Neuronal stem cell (in vitro differentiated cells): Measurements from ENCODE around the gene GJD3.
A peak's percentile ranks its signal among the peaks of the same experiment; 100 is the strongest.

Experiments
- DNase-seq: peaks from one replicate; pipeline ENCODE4 v3.0.0-alpha.2; 2013; ENCODE audit warnings: low spot score
- H2AFZ ChIP-seq: one replicate; pipeline ENCODE4 v1.6.1; 2013; ENCODE audit warnings: mild to moderate bottlenecking, low read length, inconsistent platforms
- H2AK5ac ChIP-seq: 2 replicates; pipeline ENCODE4 v1.6.1; 2013; ENCODE audit warnings: low read depth, mild to moderate bottlenecking, inconsistent platforms, low read length, moderate library complexity, mixed read lengths
- H2BK120ac ChIP-seq: 2 replicates; pipeline ENCODE4 v1.6.1; 2013; ENCODE audit warnings: low read depth, mild to moderate bottlenecking, inconsistent platforms, low read length, moderate library complexity, mixed read lengths
- H2BK12ac ChIP-seq: one replicate; pipeline ENCODE4 v1.6.1; 2013; ENCODE audit warnings: low read length, inconsistent platforms
- H2BK15ac ChIP-seq: 2 replicates; pipeline ENCODE4 v1.6.1; 2013; ENCODE audit warnings: mild to moderate bottlenecking, low read length, inconsistent platforms, mixed read lengths
- H2BK5ac ChIP-seq: one replicate; pipeline ENCODE4 v1.6.1; 2013; ENCODE audit warnings: inconsistent platforms, mild to moderate bottlenecking, low read length, moderate library complexity
- H3K14ac ChIP-seq: one replicate; pipeline ENCODE4 v1.6.1; 2013; ENCODE audit warnings: low read length, inconsistent platforms
- H3K18ac ChIP-seq: 2 replicates; pipeline ENCODE4 v1.6.1; 2013; ENCODE audit warnings: low read length, inconsistent platforms
- H3K23ac ChIP-seq: 2 replicates; pipeline ENCODE4 v1.6.1; 2013; ENCODE audit warnings: low read depth, mild to moderate bottlenecking, mixed read lengths, low read length, inconsistent platforms; ENCODE audit not compliant: poor library complexity
- H3K27ac ChIP-seq: replicated peaks from 3 replicates; pipeline ENCODE4 v1.5.1; 2013; ENCODE audit warnings: low read length, inconsistent platforms
- H3K27me3 ChIP-seq, 3 experiments: 2 replicates each; pipeline ENCODE4 v1.6.1; 2013; ENCODE audit warnings: low read length in 3 of 3, mild to moderate bottlenecking in 2 of 3, inconsistent platforms in 1 of 3, low read depth in 1 of 3, mixed read lengths in 1 of 3, moderate library complexity in 1 of 3; ENCODE audit not compliant: control insufficient read depth in 3 of 3, insufficient read depth in 3 of 3
- H3K36me3 ChIP-seq, 2 donors: replicated peaks in 1 of 2; 2 replicates each; pipeline ENCODE4 v1.6.1; 2013; ENCODE audit warnings: low read length in 2 of 2; ENCODE audit not compliant: control insufficient read depth in 2 of 2, insufficient read depth in 2 of 2
- H3K4ac ChIP-seq: 2 replicates; pipeline ENCODE4 v1.6.1; 2013; ENCODE audit warnings: inconsistent platforms, mild to moderate bottlenecking, low read length, moderate library complexity
- H3K4me1 ChIP-seq, 2 donors: 1 replicate in 1 of 2; 2 replicates in 1 of 2; pipeline ENCODE4 v1.6.1; 2013; ENCODE audit warnings: low read length in 2 of 2, low read depth in 1 of 2; ENCODE audit not compliant: control insufficient read depth in 2 of 2, insufficient read depth in 1 of 2
- H3K4me2 ChIP-seq: one replicate; pipeline ENCODE4 v1.6.1; 2013; ENCODE audit warnings: mild to moderate bottlenecking, low read length, inconsistent platforms; ENCODE audit not compliant: insufficient read depth, poor library complexity, severe bottlenecking
- H3K4me3 ChIP-seq, 2 donors: 2 replicates each; pipeline ENCODE4 v1.5.1; 2013; ENCODE audit warnings: low read length in 2 of 2, mild to moderate bottlenecking in 2 of 2, inconsistent platforms in 1 of 2, moderate library complexity in 1 of 2
- H3K79me1 ChIP-seq: one replicate; pipeline ENCODE4 v1.6.1; 2013; ENCODE audit warnings: low read depth, mild to moderate bottlenecking, inconsistent platforms, low read length, moderate library complexity
- H3K9ac ChIP-seq: one replicate; pipeline ENCODE4 v1.6.1; 2013; ENCODE audit warnings: mild to moderate bottlenecking, low read depth, low read length, inconsistent platforms; ENCODE audit not compliant: poor library complexity
- H3K9me3 ChIP-seq, 2 donors: replicated peaks in 1 of 2; 2 replicates each; pipeline versions ENCODE3 to v1.6.1; 2013; ENCODE audit warnings: low read length in 2 of 2, mild to moderate bottlenecking in 2 of 2, inconsistent platforms in 1 of 2, low read depth in 1 of 2, mixed read lengths in 1 of 2, moderate library complexity in 1 of 2; ENCODE audit not compliant: control insufficient read depth in 2 of 2, insufficient read depth in 1 of 2
- H4K8ac ChIP-seq: one replicate; pipeline ENCODE4 v1.6.1; 2013; ENCODE audit warnings: low read depth, mild to moderate bottlenecking, inconsistent platforms, low read length, moderate library complexity
- H4K91ac ChIP-seq: one replicate; pipeline ENCODE4 v1.6.1; 2013; ENCODE audit warnings: low read length, low read depth, mild to moderate bottlenecking, inconsistent platforms; ENCODE audit not compliant: poor library complexity
- WGBS, 2 donors: extraction: QIAGEN DNeasy Blood & Tissue Kit; methylation state at CpG; one replicate each; pipeline ENCODE4 v1.1.7; 2013; ENCODE audit warnings: missing lambda C conversion rate in 2 of 2, mixed read lengths in 1 of 2; ENCODE audit not compliant: insufficient read length in 2 of 2, insufficient replicate concordance in 1 of 2; ENCODE audit errors: extremely low coverage in 2 of 2; 5-methylcytosine and 5-hydroxymethylcytosine counted together

Gene GJD3

GRCh38 chr17:40318830-40319391 is 45.6 kb downstream of the GJD3 start:
- Histone ChIP-seq H3K27me3 (peaks cover 0 to 15% (median 0%) of the 10 kb centered on the region in 3 experiments), H2BK15ac (no peak overlapping the region), H2BK120ac (no peak overlapping the region), H3K9me3 (peaks cover 0 to 3% of the 10 kb centered on the region in 2 donors), H2AFZ (peak overlapping the region; percentile 95), H3K14ac (peak overlapping the region; percentile 31), H3K27ac (no peak overlapping the region), H3K23ac (peak overlapping the region; percentile 34), H3K18ac (no peak overlapping the region), H3K4me3 (peak overlapping the region; percentile 76 to 88), H4K8ac (no peak overlapping the region), H3K9ac (peak overlapping the region; percentile 74), H3K4ac (no peak overlapping the region), H3K36me3 (no peaks in the 10 kb centered on the region), H3K4me1 (peaks cover 33 to 49% of the 10 kb centered on the region in 2 donors), H2BK12ac (no peak overlapping the region), H2AK5ac (peak overlapping the region; percentile 47), H3K79me1 (peaks cover 6% of the 10 kb centered on the region), H3K4me2 (peak overlapping the region; percentile 87), H2BK5ac (no peak overlapping the region), H4K91ac (no peak overlapping the region)
- no CpG with 5 or more reads among the region's 13 CpGs for WGBS, 2 donors
- DNase-seq: no peak

GRCh38 chr17:40317880-40318829 is 46.4 kb downstream of the GJD3 start:
- peaks cover 0 to 3% of the 10 kb centered on the region in 2 donors for H3K9me3 ChIP-seq
- peak overlapping the region; percentile 87 for H3K4me2 ChIP-seq
- no peak overlapping the region for H2BK120ac ChIP-seq
- H2AK5ac ChIP-seq: peak overlapping the region; percentile 56
- peaks cover 33 to 45% of the 10 kb centered on the region in 2 donors for H3K4me1 ChIP-seq
- H3K27ac ChIP-seq: no peak overlapping the region
- H2BK5ac ChIP-seq: no peak overlapping the region
- peaks cover 6% of the 10 kb centered on the region for H3K79me1 ChIP-seq
- H4K91ac ChIP-seq: no peak overlapping the region
- H3K23ac ChIP-seq: peak overlapping the region; percentile 25
- H3K18ac ChIP-seq: peak overlapping the region; percentile 98
- H3K14ac ChIP-seq: peak overlapping the region; percentile 58
- peak overlapping the region; percentile 82 for H3K9ac ChIP-seq
- H2BK15ac ChIP-seq: peak overlapping the region; percentile 65
- H3K36me3 ChIP-seq: no peaks in the 10 kb centered on the region
- H2AFZ ChIP-seq: peak overlapping the region; percentile 95
- H3K4me3 ChIP-seq: peak overlapping the region; percentile 76 to 88
- WGBS, 2 donors: no CpG with 5 or more reads among the region's 70 CpGs
- H3K27me3 ChIP-seq: peaks cover 0 to 15% (median 0%) of the 10 kb centered on the region in 3 experiments
- H2BK12ac ChIP-seq: no peak overlapping the region
- peak; percentile 92 for DNase-seq
- H3K4ac ChIP-seq: no peak overlapping the region
- H4K8ac ChIP-seq: no peak overlapping the region

GRCh38 chr17:40317345-40317873 is 47.1 kb downstream of the GJD3 start:
- Histone ChIP-seq H2AK5ac (peak overlapping the region; percentile 98), H3K4me2 (peak overlapping the region; percentile 84), H3K27ac (no peak overlapping the region), H2AFZ (peak overlapping the region; percentile 95), H2BK5ac (no peak overlapping the region), H3K18ac (peak overlapping the region; percentile 96), H3K14ac (no peak overlapping the region), H4K8ac (no peak overlapping the region), H3K27me3 (peaks cover 0 to 15% (median 0%) of the 10 kb centered on the region in 3 experiments), H2BK15ac (peak overlapping the region; percentile 98), H3K79me1 (peaks cover 6% of the 10 kb centered on the region), H3K9me3 (peaks cover 0 to 3% of the 10 kb centered on the region in 2 donors), H3K23ac (peak overlapping the region; percentile 61), H3K9ac (peak overlapping the region; percentile 82), H2BK12ac (peak overlapping the region; percentile 30), H3K36me3 (no peaks in the 10 kb centered on the region), H4K91ac (no peak overlapping the region), H3K4me3 (peak overlapping the region in 1 of 2 donors; percentile 47), H2BK120ac (no peak overlapping the region), H3K4ac (no peak overlapping the region), H3K4me1 (peaks cover 27 to 38% of the 10 kb centered on the region in 2 donors)
- no CpG with 5 or more reads among the region's 6 CpGs for WGBS, 2 donors
- no peak for DNase-seq
